DMS153 treated with DMSO at 0.1 percent for 48 hours (cell line): ENCODE measurements around the gene MMP7.

Source experiments
- DNase-seq: peaks from one replicate; lab custom pipeline; 2025; ENCODE audit not compliant: unreplicated experiment; lab: John Stamatoyannopoulos, UW

The MMP7 gene

DNA sequence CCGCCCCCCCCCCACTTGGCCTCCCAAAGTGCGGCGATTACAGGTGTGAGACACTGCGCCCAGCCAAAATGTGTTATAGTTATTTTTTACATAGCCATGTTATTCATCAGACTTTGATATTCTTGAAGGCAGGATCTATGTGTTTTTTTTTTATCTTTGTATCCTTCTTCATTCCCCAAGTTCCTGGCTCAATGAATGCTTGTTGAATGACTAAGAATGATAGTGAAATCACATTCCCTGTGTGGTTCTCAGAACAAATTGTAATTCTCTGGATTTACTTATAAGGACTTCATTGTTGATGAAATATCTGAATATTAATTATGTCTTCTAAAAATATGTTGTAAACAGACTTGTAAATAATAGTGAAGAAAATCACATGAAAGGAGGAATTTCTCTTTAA lies 33.5 kb downstream of the MMP7 start:
- DNase-seq: no peak

GRCh38 chr11:102495161-102496042 lies 35.1 kb downstream of the MMP7 start:
- DNase-seq: peak; percentile 88

GRCh38 chr11:102494216-102494615 lies 36.3 kb downstream of the MMP7 start:
- no peak for DNase-seq

GRCh38 chr11:102493524-102493923 lies 37.0 kb downstream of the MMP7 start:
- no peak for DNase-seq

- no peak for DNase-seq
Measured at GRCh38 chr11:102491969-102492368, 38.6 kb downstream of the MMP7 start.

DNA sequence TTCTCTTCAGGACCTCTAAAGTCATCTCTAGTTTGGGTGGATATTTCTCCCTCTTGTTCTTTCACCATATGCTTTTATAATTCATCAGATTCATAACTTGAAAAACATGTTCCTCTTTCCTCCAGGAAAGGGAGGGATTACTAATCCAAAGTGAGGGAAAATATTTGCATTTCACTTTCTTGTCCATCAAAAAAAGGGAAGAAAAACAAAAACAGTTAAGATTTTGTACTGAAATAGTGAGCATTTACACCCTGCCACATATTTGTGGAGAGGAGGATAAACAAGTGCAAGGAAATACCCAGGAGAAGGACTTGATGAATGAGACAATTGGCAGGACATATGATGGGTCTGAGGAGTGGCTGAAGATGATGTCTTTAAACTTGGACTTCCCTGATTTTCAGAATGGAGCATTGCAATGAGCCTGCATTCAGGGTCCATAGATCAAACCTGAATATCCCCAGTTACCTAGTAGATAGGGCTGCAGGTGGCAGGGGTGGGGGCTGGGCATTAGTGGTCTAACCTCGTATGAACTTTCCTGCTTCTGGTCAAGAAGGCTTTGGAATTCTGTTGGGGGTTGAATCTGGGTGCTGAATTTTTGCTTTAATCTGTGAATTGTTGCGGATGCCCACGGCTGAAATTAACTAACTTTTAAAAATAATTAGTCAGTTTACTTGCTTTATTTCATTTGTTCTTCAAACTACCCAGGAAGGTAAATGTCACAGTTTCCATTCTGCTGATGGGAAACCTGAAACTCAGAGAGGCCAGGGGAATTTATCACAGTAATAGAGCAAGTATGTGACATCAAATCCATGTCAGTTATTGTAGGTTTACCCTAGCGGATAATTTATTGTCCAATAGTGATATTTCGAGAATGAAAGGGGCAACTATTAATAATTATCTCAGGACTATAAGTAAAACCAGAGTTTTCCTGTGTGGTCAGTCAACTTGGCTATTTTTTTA lies 41.1 kb downstream of the MMP7 start:
- no peak for DNase-seq

DNA sequence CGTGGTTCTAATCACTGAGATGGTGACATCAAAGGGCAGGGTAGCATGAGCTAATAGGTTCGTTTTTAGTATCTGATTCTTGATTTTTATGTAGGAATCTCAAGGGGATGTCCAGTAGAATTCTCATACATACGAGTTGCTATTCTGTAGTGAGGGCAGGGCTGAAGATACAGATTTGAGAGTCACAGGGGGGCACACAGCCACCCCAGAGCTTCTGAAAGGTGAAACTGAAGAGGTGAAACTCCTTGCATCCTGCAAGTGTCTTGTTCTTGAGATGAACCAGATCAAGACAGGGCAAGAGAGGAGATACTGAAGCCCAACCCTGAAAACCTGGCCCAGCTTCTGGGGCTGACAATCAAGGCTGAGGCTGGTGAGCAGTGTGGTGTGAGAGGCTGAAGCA lies 42.3 kb downstream of the MMP7 start:
- no peak for DNase-seq

GRCh38 chr11:102487214-102487613 lies 43.3 kb downstream of the MMP7 start:
- no peak for DNase-seq

GRCh38 chr11:102486584-102486983 lies 44.0 kb downstream of the MMP7 start:
- DNase-seq: no peak

DNA sequence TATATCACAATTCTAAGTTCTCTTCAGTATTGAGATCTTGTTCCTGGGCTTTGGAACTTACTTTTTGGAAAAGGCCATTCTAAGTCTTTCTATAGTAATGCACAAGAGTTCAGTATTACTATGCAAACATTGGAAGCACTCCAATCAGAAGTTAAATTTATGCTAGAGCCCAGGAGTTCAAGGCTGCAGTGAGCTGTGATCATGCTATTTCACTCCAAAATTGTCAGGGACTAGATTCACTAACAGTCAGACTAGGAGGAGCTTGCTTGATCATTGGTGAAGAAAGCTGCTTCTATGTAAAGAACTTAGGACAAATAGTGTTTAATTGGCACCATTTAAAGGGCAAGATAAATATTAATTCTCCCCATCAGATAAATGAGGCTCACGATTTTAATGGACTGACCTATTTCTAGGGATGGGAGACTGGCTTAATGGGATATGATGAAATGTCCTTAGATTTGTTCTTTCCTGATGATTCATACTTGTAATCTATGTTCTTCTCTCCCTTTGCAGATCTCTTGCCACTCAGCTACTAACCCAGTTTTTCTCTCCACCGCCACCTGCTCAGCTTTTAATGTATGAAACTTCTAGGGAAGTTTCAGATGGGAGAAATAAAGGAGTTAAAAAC lies 45.3 kb downstream of the MMP7 start:
- no peak for DNase-seq

DNA sequence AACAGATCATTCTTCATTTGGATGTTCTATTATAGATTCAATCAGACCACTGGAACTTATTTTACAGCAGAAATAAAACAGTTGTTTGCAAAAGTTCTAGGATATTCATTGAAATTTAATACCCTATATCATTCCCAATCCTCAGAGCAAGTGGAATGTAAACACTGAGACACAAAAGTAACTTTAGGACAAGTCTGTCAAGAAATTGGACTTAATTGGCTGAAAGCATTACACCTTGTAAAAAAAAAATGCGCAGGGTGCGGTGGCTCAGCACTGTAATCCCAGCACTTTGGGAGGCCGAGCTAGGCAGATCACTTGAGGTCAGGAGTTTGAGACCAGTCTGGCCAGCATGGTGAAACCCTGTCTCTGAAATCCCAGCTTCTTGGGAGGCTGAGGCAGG lies 48.1 kb downstream of the MMP7 start:
- no peak for DNase-seq

GRCh38 chr11:102479733-102480132 lies 50.8 kb downstream of the MMP7 start:
- DNase-seq: no peak

DNA sequence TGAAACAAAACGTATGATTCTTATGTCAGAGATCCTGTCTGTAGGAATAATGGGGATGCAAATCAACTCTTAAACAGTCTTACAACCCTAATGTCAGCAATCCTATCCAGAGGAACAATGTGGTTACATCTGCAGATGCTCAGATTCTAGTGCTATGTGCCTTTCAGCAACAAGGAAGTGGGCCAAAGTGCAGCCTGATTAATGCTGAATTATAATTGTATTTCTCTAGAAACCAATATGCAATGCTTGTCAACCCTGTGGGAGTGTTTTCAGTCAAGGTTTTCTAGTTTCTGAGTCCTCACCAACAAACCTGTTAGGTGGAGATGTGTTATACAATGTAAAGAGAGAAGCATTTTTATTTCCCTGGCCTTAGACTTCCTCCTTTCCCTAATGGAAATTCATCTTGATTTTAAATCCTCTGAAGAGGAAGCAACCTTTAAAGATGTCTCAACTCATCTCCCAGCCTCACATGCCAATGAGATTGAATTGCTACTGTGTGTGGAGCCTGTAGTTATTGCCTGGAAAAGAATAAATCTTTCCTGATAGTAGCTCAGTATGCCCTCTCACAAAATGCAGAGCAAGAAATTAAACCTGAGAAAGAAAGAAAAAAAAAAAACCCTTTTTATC lies 51.8 kb downstream of the MMP7 start:
- DNase-seq: no peak

GRCh38 chr11:102476812-102477211 lies 53.7 kb downstream of the MMP7 start:
- DNase-seq: peak; percentile 75

GRCh38 chr11:102476069-102476468 lies 54.5 kb downstream of the MMP7 start:
- no peak for DNase-seq

- no peak for DNase-seq
Measured at GRCh38 chr11:102473543-102473942, 57.0 kb downstream of the MMP7 start.

- no peak for DNase-seq
Measured at GRCh38 chr11:102472127-102472526, 58.4 kb downstream of the MMP7 start.

DNA sequence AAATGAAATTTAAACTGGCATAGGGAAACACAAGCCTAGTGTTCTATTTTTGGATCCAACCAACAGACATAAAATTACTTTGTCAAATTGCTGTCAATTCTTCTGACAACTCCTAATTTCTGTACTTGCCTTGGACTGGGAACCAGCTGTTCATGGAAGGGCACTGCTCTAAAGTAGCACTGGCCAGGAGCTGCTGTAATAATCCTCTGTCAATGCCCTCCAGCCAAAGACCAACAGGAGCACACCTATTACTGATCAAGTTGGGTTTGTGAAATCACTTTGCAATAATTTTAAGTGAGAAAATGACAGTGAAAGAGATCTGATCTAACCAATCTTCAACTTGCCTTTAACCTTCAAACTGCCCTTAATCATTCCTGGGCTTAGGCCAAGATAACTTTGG lies 59.1 kb downstream of the MMP7 start:
- no peak for DNase-seq
